SU-DHL-6 (cell line): ENCODE results near the gene PCDHA13.

Experiments used
- CTCF ChIP-seq: fragments of 200-600 bp; sonication (generic); IDR thresholded peaks from one replicate; pipeline ENCODE4 v1.5.1; 2017; ENCODE audit warnings: antibody characterized with exemption, mild to moderate bottlenecking, low read length, moderate library complexity; ENCODE audit not compliant: insufficient read depth, poor library complexity, severe bottlenecking
- EZH2phosphoT487 ChIP-seq: fragments of 200-600 bp; sonication (generic), shearing (Covaris generic); conservative IDR thresholded peaks from 2 replicates; pipeline ENCODE4 v1.6.1; 2018; ENCODE audit warnings: mild to moderate bottlenecking, antibody characterized with exemption, low read length, moderate library complexity, mixed read lengths

- no peak for TF ChIP-seq CTCF
- no peak for TF ChIP-seq EZH2phosphoT487
These were observed 38.9 kb upstream of the PCDHA13 start for GRCh38 chr5:140842798-140843733.
